NOMO-1 treated with dmso at 0.1 percent for 144 hours (cell line): ENCODE results near the gene TKTL1.

Experiments
- DNase-seq: peaks from one replicate; lab custom pipeline; 2025; ENCODE audit not compliant: unreplicated experiment; lab: John Stamatoyannopoulos, UW

The TKTL1 gene

GRCh38 chrX:154360155-154360713 is 64.6 kb downstream of the TKTL1 start:
- no peak for DNase-seq

- no peak for DNase-seq
Observed at GRCh38 chrX:154362085-154362742, 66.6 kb downstream of the TKTL1 start.

GRCh38 chrX:154363706-154364439 is 68.3 kb downstream of the TKTL1 start:
- DNase-seq = no peak

- no peak for DNase-seq
Observed at GRCh38 chrX:154365052-154365600, 69.5 kb downstream of the TKTL1 start.

- no peak for DNase-seq
Observed at GRCh38 chrX:154365997-154366665, 70.5 kb downstream of the TKTL1 start.

- no peak for DNase-seq
Observed at GRCh38 chrX:154366666-154367055, 71.1 kb downstream of the TKTL1 start.

- DNase-seq = no peak
Observed at GRCh38 chrX:154367474-154368308, 72.1 kb downstream of the TKTL1 start.

GRCh38 chrX:154368630-154369448 is 73.2 kb downstream of the TKTL1 start:
- DNase-seq = peak; percentile 81

- DNase-seq = no peak
Observed at GRCh38 chrX:154369449-154370299, 74.1 kb downstream of the TKTL1 start.

GRCh38 chrX:154370300-154371016 is 74.9 kb downstream of the TKTL1 start:
- no peak for DNase-seq

GRCh38 chrX:154371017-154371788 is 75.6 kb downstream of the TKTL1 start:
- DNase-seq = peak; percentile 81

GRCh38 chrX:154371789-154372300 is 76.2 kb downstream of the TKTL1 start:
- DNase-seq = no peak

- DNase-seq = no peak
Observed at GRCh38 chrX:154372612-154373022, 77.0 kb downstream of the TKTL1 start.

- no peak for DNase-seq
Observed at GRCh38 chrX:154373340-154374306, 78.0 kb downstream of the TKTL1 start.

- DNase-seq = no peak
Observed at GRCh38 chrX:154374313-154375155, 78.9 kb downstream of the TKTL1 start, which contains the start of gene FLNA. Gene FLNA (minus strand): TSS chrX:154374634. CDS start chrX:154371245, 3,389 bp downstream.
